Fibroblast of skin of right biceps (primary cell): ENCODE results near the gene TBC1D9.

ENCODE experiments used
- DNase-seq: peaks from one replicate; pipeline ENCODE4 v3.0.0-alpha.2; 2013

TBC1D9 gene

GRCh38 chr4:140609548-140610425, 146.4 kb downstream of the TBC1D9 start:
- peak; percentile 48 for DNase-seq

DNA sequence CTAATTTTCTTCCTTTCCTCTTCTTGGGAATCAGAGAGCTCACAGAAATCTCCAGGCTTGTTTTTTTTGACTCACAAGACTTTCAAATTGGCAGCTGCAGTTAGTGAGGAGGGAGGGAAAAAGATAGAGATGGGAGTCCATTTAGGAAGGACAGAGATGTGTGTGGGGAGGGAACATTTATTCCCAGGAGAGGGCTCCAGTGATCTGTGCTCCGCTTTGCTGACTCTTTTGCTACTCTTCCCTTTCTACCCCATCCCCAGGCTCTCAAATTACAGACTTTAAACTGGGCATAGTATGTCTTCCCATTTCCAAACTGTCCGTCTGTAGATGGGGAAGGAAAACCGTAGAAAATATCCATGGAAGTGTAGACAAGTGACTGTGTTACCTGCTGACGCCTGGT, 148.3 kb downstream of the TBC1D9 start:
- no peak for DNase-seq

- DNase-seq = no peak
These were observed 151.6 kb downstream of the TBC1D9 start for GRCh38 chr4:140604544-140604943.

DNA sequence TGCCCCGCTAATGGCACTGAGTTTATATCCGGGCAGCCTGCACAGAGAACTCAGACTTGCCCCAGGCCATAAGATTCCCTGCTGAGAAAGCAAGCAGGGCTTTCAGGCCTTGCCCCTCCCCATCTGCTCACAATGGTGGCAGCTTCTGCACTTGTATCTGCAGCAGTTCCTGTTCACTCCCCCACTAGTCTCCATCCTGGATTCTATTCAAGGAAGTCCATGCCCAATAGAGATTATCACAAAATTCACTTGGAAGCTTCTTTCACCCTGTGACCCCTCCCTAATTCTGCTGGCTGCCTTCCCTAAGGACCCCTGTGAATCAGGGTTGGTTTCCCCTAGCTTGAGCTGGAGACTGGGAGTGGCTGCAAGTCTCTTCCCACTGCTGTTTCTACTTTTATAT, 152.9 kb downstream of the TBC1D9 start:
- DNase-seq = no peak

DNA sequence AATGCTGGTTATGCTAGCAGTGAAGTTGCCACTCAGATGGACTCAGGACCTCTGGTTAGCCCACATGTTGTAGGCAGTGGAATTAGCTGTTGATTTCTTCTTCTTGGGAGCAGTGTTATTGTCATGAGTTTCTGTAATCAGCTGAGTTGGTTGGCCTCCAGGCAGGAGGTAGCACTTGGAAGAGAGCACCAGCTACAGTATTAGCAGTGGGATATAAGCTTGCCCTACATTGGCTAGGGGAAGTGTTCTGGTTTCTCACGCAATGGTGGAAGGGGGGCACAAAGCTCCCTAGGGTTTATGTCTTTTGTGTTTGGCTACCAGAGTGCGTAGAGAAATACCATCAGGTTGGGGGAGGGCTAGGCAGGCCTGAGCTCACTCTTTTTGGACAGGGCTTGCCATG, 153.5 kb downstream of the TBC1D9 start:
- no peak for DNase-seq

DNA sequence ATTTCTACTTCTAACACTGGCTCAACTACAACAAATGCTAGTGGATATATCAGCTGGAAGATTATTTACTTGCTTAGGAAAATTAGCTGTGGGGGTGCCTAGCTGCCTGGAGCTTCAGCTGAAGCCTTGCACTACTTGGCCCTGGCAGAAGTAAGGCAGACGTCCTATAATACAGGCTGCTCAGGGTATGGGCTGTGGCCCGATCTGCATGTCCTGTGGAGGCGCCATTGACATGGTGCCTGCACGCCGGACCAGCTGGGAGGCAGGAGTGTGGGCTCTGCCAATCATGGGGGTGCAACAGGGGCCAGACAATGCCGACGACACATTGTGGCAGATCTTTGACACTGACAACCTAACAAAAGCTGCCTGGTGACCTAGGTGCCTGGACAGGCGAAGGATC, 155.8 kb downstream of the TBC1D9 start:
- DNase-seq = no peak

GRCh38 chr4:140595065-140595464, 161.1 kb downstream of the TBC1D9 start:
- DNase-seq = no peak

- no peak for DNase-seq
These were observed 171.7 kb downstream of the TBC1D9 start for GRCh38 chr4:140584439-140584838.

GRCh38 chr4:140581078-140581477, 175.1 kb downstream of the TBC1D9 start:
- no peak for DNase-seq

DNA sequence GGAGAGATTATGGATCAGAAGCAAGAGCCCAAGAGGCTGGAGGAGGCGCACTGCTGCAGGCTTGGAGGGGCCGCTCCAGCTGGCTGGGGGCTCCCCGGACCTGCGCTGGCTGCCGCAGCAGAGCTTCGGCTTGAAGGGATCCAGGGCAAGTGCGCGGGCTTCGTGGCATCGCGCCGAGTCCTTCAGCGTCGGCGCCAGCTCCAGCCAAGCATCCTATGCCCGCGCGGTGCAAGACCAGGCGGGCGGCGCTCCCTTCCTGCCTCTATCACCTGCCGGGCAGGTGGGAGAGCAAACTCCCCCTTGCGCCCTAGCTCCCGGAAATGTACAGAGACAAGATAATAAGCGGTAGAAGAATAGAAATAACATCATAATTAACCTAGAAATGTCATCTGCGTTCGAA, 176.9 kb downstream of the TBC1D9 start:
- no peak for DNase-seq

DNA sequence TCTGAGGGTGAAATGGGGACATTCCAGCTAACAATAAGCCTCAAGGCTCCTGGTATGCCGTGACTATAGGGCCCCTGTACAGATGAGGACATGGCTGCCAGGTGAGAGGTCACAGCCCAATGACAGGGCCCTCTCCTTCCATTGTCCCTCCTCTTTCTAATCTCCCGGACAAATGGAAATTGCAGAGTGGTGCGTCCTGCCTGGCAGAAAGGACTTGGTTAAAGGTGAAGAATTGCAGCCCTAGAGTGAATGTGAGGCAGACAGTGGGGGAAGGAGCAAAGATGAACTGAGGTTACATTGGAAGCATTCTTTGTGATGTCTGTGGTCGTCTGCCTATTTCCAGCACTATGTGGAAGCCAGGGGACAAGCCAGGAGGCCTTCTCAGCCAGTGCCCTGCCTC, 180.7 kb downstream of the TBC1D9 start:
- DNase-seq = no peak

- DNase-seq = no peak
These were observed 184.6 kb downstream of the TBC1D9 start for GRCh38 chr4:140571620-140572019.
